Measurements from ENCODE around the gene RASAL3.

DNA sequence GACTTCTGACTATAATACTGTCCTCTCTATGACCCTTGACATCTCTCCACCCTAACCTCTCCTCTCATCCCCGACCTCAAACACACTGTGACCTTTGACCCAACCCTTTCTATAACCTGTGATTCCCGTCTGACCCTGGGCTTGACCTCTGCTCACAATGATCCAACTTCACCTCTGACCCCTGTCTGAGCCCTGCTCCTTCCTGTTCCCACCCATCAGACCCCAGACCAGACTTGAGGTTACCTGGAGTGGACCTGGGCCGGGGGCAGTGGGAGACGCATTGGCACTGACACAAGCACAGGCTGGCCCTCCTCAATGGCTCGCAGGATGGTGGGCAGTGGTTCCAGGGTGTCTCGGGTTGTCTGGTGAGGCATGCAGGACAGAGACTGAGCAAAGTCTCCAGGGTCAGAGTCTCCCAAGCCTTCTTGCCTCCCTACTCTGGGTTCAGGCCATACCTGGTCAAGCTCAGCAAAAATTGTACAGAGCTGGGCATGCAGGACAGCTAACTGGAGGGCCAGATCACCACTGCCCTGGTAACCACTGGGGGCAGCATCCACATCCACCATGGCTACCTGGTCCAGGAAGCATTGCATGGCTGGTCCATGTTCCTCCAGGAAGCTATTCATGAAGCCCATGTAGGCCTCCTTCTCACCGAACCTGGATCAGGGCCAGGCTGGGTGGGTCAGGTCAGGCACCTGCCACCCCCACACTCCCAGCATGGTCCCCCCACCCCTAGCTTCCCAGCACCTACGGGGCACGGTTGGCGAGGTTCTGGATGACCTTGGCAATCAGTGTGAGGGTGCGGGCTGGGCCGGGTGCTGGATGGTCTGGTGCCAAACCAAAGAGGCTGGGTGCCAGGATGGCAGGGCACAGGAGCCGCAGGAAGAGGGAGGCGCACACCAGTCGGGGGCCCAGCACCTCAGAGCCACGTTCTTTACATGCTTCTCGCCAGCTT is 10.2 kb downstream of the RASAL3 start:
- TF ChIP-seq CTCF (IDR thresholded peaks at IDR 0.05) = peak; percentile 67
- TF ChIP-seq ZFX (IDR thresholded peaks at IDR 0.05; ENCODE audit: borderline replicate concordance) = no peak
